Upper lobe of left lung (tissue), 4 donors: ENCODE measurements around the gene TRIP10.

Experiments used
- CTCF ChIP-seq, 6 experiments: fragments of 450-650 bp in 4 of 6; fragments of 200-600 bp in 2 of 6; sonication (generic) in 2 of 6; IDR thresholded peaks; one replicate each; pipeline ENCODE4 v1.5.1; 2016 to 2019; ENCODE audit warnings: antibody characterized with exemption in 6 of 6
- POLR2AphosphoS5 ChIP-seq, 2 donors: sonication (generic); formaldehyde crosslinking; IDR thresholded peaks; one replicate each; pipeline ENCODE4 v1.5.1; 2017; ENCODE audit warnings: antibody characterized with exemption in 2 of 2

- TF ChIP-seq CTCF (IDR thresholded peaks at IDR 0.05) (peak in 3 of 6 experiments; percentile 8 to 30 (median 20)), POLR2AphosphoS5 (IDR thresholded peaks at IDR 0.05) (peak; percentile 9 to 74)
Measured at GRCh38 chr19:6737284-6737872, 2.1 kb upstream of the TRIP10 start, which contains the start of gene GPR108.
